ENCODE results near the gene SELPLG.
"Not testable (repeated sequence)": the region's sequence is repeated elsewhere in the genome, so short reads cannot be mapped to it uniquely, and the experiment has no call there.

SELPLG gene

GRCh38 chr12:108638141-108638827 lies 4.6 kb upstream of the SELPLG start:
- DNase-seq (ENCODE audit: low read depth): no peak

- DNase-seq (ENCODE audit: low read depth): no peak
Measured at GRCh38 chr12:108637222-108637971, 3.7 kb upstream of the SELPLG start.

DNA sequence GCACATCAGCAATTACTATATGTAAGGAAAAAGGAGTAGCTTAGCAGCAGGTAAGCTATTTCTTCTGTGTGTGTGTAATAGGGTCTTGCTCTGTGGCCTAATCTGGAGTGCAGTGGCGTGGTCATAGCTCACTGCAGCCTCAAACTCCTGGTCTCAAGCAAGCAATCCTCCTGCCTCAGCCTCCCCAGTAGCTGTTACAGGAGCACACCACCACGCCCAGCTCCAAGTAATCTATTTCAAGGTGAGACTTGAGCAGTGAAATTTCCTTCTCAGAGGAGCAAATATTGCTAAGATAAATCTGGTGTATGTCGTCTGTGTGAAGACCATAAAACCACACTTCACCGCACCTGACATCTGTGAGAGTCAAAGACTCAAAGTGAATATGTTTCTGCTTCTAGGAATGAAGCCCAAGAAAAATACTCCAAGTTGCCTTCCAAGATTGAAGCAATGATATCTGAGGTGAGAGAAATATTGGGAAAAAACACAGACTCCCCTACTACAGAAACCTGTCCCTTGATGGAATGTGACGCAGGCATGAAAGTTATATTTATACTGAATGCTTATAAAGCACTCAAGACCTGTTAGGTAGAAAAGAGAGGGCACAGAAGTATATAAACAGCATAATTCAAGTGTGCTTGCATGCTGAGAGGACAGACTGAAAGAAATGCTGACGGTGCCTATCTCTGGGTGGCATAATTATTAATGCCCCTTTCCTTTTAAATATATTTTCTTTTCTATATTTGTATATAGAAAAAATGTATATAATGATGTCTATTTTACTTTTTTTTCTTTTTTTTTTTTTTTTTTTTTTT lies 2.5 kb upstream of the SELPLG start:
- no peak for DNase-seq (ENCODE audit: low read depth)

DNA sequence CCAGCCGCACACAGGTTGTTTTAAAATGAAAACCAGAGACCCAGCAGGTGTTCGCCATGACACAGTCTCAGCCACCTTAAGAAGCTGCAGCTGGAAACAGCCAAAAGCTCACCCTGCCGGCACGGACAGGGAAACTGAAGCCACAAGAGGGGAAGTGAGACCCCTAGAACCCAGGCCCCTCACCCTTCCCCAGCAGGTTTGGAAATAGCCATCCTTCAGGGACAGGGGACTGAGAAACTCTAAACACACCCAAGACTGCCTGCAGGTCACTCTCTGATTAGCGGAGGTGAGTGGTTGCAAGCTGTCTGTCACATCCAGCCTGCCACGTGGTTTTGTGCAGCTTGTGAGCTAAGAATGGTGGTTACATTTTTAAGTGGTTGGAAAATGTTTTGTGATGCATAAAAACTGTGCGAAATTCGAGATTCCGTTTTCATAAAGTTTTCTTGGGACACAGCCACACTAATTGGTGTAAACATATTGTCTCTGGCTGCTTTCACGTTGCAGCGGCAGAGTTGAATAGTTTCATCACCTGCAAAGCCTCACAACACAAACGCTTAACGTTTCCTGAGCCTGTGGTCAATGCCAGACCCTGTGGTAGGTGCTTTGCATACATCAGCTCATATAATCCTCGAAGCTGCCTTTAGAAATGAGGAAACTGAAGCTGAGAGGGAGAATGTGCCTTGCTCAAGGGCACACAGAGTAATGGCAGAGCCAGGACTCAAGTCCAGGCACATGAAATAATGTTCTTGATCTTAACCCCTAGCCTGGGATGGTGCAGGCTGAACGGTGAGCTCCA lies 1.7 kb upstream of the SELPLG start:
- DNase-seq (ENCODE audit: low read depth): no peak

DNA sequence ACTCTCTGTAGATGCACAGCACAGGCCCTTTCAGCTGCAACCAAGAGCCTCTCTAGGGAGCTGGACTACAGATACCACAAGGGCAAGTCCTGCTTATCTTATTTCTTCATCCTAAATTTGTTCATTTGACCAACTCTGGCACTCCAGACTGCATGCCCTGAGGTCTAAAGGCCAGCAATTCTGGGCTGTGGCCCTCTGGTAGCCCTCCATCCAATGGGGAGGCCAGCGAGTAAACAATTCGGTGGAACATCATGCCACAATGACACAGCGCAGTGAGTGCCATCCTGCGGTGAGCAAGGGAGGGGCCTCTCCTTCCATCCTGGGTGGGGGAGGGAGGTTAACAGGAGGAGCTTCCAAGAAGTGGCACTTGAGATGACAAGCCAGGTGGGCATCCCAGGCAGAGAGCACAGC lies 652 bp upstream of the SELPLG start:
- no peak for DNase-seq (ENCODE audit: low read depth)

DNA sequence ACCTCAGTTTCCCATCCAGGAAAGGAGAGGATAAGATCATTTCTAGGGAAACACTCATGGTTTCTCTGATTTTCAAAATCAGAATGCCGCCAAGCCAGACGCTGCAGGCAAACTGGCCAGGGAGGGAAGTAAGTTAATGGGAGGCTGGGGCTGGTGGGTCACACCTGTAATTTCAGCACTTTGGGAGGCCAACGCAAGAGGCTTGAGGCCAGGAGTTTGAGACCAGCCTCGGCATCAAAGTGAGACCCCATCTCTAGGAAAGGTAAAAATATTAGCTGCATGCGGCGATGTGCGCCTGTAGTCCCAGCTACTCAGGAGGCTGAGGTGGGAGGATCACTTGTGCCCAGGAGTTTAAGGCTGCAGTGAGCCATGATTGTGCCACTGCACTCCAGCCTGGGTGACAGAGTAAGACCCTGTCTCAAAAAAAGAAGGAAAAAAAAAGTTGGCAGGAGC lies 587 bp downstream of the SELPLG start:
- DNase-seq (ENCODE audit: low read depth): no peak

DNA sequence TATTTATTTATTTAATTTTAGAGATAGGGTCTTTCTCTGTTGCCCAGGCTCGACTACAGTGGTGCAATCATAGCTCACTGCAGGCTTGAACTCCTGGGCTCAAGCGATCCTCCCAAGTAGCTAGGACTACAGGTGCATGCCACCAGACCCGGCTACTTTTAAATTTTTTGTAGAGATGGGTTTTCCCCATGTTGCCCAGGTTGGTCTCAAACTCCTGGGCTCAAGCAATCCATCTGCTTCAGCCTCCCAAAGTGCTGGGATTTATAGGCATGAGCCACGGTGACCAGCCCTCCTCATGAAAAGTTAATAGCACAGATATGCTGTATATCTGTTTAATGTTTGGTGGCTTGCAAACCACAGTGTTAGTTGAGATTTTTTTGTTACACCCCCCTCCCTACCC lies 2.4 kb downstream of the SELPLG start:
- DNase-seq (ENCODE audit: low read depth): not testable (repeated sequence)

DNA sequence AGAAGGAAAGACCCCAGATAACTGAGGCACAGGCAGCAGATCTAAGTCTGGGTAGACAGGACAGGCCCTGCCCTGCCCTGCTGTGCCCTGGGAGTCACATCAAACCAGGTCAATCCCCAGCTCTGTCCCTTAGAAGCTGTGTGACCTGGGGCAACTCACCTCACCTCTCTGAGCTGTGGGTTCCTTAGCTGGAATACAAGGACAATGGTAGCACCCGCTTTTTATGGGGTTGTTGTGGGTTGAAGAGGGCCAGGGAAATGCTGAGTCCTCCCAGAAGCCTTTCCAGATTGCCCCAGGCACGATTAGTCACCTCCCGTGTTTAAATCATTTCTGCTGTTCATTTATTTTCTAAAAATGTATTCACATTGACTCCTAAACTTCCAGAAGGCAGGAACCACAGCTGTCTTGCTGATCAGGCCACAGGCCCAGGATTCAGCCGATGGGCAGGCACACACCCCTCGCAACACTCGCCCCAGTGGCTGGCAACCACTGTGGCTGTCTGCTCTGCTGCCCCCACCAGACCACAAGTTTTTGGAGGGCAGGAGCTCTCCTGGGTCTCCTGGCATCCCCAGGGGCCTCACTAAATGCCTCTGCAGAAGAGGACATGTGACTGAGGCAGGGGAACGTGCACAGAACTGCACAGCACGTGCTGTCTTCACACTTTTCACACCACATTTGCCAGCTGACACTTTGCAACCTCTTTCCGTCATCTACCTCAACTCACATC lies 3.0 kb downstream of the SELPLG start:
- no peak for DNase-seq (ENCODE audit: low read depth)

DNA sequence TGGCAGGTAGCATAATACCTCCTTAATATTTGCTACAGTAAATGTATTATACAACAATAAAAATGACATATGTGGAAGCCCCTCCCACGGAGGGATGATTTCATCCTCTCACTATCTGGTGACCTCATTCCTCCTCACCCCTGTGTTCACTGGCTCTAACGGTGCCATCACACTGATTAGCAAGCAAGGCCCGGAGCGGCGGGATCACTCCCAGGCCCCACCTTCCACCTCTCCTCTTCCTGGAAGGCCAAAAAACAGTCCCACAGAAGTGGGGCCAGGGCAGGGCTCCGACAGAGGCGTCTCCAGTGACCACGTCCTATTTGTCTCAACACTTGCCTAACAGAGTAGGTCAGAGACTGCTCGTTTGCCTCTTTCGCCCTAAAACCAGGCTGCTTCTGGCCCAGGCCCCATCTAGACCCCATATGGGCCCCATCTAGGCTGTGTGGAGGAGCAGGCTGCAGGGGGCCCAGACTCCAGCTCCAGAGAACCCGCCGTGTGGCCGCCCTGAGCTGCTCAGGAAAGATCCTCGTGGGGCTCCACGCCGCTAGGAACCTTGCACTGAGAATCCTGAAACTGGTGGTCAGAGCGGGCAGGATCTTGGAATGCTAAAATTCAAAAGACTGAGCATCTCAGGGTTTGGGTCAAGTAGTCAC lies 3.7 kb downstream of the SELPLG start:
- no peak for DNase-seq (ENCODE audit: low read depth)

DNA sequence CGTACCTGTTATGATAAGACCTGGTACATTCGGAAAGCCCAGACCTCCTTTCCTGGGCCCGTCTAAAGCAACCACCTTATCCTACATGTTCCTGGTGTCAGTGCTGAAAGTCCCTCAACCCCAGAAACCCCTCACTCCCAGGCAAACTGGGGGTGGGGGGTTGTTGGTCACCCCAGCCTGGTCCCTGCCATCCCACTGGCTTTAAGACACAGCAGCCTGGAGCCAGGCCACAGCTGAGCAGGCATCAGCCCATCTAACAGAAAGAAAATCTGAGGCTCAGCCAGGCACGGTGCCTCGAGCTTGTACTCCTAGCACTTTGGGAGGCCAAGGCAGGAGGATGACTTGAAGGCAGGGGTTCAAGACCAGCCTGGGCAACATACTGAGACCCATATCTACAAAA lies 4.5 kb downstream of the SELPLG start:
- no peak for DNase-seq (ENCODE audit: low read depth)

DNA sequence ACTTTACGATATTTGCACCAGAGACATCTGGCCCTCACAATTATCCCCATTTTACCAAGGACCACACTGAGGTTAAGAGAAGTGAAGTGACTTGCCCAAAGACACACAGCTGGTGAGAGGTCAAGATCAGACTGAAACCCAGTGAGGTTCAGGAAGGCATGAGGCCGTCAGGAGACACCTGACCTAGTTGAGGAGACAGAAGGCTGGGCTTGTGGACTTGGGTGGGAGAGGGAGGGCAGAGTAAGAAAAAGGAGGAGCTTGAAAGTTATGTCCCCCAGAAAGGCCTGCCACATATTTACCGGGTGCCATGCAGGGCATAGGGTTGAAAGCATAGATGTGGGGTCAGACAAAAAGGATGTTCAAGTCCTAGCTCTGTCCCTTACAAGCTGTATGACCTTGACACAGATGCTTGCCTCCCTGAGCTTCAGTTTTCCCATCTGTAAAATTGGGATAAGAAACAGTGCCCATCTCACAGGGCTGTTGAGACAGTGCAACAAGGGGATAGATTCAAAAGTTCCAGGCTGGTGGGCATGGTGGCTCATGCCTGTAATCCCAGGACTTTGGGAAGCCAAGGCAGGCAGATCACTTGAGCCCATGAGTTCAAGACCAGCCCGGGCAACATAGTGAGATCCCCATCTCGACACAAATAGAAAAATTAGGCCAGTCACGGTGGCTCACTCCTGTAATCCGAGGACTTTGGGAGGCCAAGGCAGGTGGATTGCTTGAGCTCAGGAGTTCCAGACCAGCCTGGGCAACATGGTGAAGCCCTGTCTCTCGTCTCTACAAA lies 6.4 kb downstream of the SELPLG start:
- no peak for DNase-seq (ENCODE audit: low read depth)

GRCh38 chr12:108625228-108625627 lies 8.5 kb downstream of the SELPLG start:
- no peak for DNase-seq (ENCODE audit: low read depth)

DNA sequence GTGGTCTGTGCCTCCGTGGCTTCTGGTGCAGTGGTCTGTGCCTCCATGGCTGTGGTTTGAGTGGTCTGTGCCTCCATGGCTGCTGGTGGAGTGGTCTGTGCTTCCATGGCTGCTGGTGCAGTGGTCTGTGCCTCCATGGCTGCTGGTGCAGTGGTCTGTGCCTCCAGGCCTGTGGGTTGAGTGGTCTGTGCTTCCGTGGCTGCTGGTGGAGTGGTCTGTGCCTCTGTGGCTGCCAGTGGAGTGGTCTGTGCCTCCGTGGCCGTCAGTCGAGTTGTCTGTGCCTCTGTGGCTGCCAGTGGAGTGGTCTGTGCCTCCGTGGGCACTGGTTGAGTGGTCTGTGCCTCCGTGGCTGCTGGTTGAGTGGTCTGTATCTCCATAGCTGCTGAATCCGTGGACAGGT lies 10.1 kb downstream of the SELPLG start:
- no peak for DNase-seq (ENCODE audit: low read depth)

DNA sequence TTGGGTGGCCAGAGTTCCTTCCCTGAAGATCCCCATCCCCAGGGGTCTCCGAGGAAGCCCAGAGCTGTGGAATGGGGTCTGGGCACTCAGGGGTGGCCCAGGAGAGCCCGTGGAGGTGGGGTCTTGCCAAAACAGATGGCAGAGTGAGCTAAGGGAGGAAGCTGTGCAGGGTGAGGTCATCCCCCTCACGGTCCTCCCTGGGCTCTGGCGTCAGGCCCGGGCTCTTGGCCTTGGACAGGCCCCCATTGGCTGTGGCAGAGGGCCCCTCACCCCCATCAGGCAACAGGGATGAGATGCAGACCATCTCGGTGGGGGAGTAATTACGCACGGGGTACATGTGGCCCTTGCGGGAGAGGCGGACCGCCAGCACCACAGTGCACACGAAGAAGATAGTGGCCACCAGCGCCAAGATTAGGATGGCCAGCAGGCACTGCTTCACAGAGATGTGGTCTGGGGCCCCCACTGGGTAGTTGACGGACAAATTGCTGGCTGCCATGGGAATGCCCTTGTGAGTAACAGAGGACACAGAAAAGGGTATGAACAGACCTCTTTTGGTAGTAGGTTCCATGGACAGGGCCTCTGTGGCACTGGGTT lies 10.7 kb downstream of the SELPLG start:
- DNase-seq (ENCODE audit: low read depth): no peak

- DNase-seq (ENCODE audit: low read depth): no peak
Measured at GRCh38 chr12:108622421-108622820, 11.3 kb downstream of the SELPLG start.

- no peak for DNase-seq (ENCODE audit: low read depth)
Measured at GRCh38 chr12:108621161-108621560, 12.5 kb downstream of the SELPLG start.

GRCh38 chr12:108620236-108620879 lies 13.3 kb downstream of the SELPLG start:
- DNase-seq (ENCODE audit: low read depth): no peak

- DNase-seq (ENCODE audit: low read depth): no peak
Measured at GRCh38 chr12:108619369-108620160, 14.1 kb downstream of the SELPLG start.

Measured in stimulated activated CD8-positive, alpha-beta memory T cell treated with anti-CD3 and anti-CD28 coated beads, Interleukin-4, amount 100 ng/mL, for 24 hours (primary cell).